Activated naive CD8-positive, alpha-beta T cell treated with anti-CD3 and anti-CD28 coated beads for 36 hours (primary cell): Measurements from ENCODE around the gene RNU5B-1. TPM values are rescaled to one million over a fixed set of nuclear protein-coding genes. Genes with fewer than 3 reads are reported as not detected.

ENCODE experiments used
- DNase-seq: peaks from one replicate; pipeline ENCODE4 v3.0.0; 2021
- H3K27ac Mint-ChIP-seq: one replicate; pipeline ENCODE4 v1.8.0; 2022; ENCODE audit warnings: mild to moderate bottlenecking, moderate library complexity, mixed read lengths
- H3K27me3 Mint-ChIP-seq: one replicate; pipeline ENCODE4 v1.8.0; 2022; ENCODE audit warnings: mild to moderate bottlenecking, mixed read lengths
- H3K36me3 Mint-ChIP-seq: one replicate; pipeline ENCODE4 v1.8.0; 2021; ENCODE audit warnings: mild to moderate bottlenecking, mixed read lengths
- H3K4me1 Mint-ChIP-seq: one replicate; pipeline ENCODE4 v1.8.0; 2021; ENCODE audit warnings: mixed read lengths
- H3K4me3 Mint-ChIP-seq: one replicate; pipeline ENCODE4 v1.8.0; 2022; ENCODE audit warnings: mild to moderate bottlenecking, moderate library complexity, mixed read lengths
- H3K9me3 Mint-ChIP-seq: one replicate; pipeline ENCODE4 v1.8.0; 2022; ENCODE audit warnings: mixed read lengths
- total RNA-seq, 2 experiments: library from RNA; stranded (reverse); gene quantifications; one replicate each; pipeline ENCODE4 v1.2.3, GENCODE V29; 2021

The RNU5B-1 gene
- total RNA-seq, 2 experiments from 2014 or later = 11.6 TPM; not detected in 1

GRCh38 chr15:65330934-65331645 is 26.6 kb downstream of the RNU5B-1 start:
- Mint-ChIP-seq H3K4me1 (no peaks in the 10 kb centered on the region), H3K4me3 (no peak overlapping the region), H3K36me3 (no peaks in the 10 kb centered on the region), H3K9me3 (no peaks in the 10 kb centered on the region), H3K27me3 (peaks cover 9% of the 10 kb centered on the region), H3K27ac (no peak overlapping the region)
- no peak for DNase-seq

DNA sequence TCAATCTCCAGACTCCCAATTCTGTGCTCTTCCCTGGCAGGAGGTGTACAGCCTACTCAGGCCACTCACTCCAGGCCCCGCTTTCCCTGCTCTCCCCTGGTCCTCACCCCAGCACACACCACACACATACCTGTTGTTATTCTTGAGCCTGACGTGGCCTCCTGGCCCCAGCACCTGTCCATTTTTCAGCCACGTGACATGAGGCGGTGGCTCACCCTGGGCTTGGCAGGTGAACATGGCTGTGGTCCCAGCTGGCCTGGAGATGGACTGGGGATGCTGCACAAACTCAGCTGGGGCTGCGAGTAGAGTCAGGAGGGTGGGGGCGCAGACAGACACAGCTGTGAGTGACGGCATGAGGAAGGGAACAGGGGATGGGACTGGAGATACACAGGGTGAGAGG is 27.3 kb downstream of the RNU5B-1 start:
- Mint-ChIP-seq H3K4me1 (no peaks in the 10 kb centered on the region), H3K27me3 (peaks cover 9% of the 10 kb centered on the region), H3K9me3 (no peaks in the 10 kb centered on the region), H3K27ac (no peak overlapping the region), H3K36me3 (no peaks in the 10 kb centered on the region), H3K4me3 (no peak overlapping the region)
- no peak for DNase-seq

DNA sequence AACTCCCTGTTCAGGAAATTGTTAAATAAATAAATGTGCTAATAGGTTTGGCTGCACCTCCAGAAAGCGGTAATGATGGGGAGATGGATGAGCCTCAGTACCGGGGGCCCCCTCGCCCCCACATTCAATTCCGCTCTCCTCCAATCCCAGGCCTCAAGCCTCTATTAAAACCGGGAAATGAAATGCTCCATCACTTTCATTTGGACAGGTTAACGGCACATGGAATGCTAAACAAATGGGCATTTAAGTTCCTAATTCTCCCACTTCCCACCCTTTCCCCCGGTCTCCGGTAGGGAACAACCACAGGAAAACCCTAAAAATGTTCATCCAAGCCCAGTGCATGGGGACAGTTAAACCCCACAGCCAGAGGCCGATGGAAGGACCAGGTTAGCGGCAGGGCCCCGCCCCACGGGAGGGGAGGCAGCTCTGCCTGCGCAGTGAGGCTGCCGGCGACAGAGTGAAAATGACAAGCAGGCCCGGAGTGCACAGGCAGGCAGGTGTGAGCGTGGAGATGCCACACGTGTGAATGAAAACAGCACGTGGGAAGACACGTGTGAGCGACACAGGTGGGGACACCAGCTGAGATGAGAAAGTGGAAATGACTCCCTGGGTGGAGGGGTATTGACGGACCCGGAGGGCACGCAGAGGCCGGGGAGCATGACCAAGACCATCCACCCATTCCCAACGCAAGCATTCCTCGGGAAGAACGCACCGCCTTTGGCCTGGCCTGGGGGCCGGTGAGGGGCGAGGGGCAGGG is 28.1 kb downstream of the RNU5B-1 start:
- Mint-ChIP-seq H3K27ac (no peak overlapping the region), H3K27me3 (peaks cover 9% of the 10 kb centered on the region), H3K9me3 (no peaks in the 10 kb centered on the region), H3K4me3 (no peak overlapping the region), H3K36me3 (no peaks in the 10 kb centered on the region), H3K4me1 (no peaks in the 10 kb centered on the region)
- no peak for DNase-seq

DNA sequence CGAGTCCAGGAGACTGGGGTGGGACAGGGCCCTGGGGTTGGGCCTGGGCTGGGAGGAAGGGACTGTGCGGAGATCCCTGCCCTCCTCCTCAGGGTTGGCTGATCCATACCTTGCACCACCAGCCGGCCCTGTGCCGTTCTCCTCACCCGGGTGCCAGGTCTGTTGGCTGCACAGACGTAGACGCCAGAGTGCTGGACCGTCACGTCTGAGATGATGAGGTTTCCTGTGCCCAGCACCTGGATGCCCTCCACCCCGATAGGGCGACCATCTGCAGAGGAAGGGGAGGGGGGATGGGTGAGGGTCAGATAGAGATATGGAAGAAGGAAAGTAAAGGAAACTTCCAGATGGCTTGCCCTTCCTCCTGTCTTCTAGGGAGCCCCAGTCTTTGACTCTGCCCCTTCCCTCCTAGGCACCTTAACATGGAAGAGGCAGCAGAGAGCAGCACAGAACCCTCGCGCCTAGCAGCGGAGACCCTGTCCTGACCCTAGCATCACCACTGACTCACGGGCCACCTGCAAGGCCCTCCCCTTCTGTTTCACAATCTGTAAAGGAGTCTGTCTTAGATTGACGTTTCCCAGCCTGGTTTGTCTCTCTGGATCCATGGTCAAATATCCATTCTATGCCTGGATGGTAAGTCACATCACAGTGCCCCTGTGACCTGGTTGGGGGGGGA is 28.8 kb downstream of the RNU5B-1 start:
- Mint-ChIP-seq H3K27ac (no peak overlapping the region), H3K36me3 (no peaks in the 10 kb centered on the region), H3K9me3 (no peaks in the 10 kb centered on the region), H3K27me3 (peaks cover 4% of the 10 kb centered on the region), H3K4me3 (no peak overlapping the region), H3K4me1 (no peaks in the 10 kb centered on the region)
- no peak for DNase-seq

- Mint-ChIP-seq H3K27ac (no peak overlapping the region), H3K27me3 (peaks cover 3% of the 10 kb centered on the region), H3K4me1 (no peaks in the 10 kb centered on the region), H3K36me3 (no peaks in the 10 kb centered on the region), H3K4me3 (no peak overlapping the region), H3K9me3 (no peaks in the 10 kb centered on the region)
- no peak for DNase-seq
These were observed 29.4 kb downstream of the RNU5B-1 start for GRCh38 chr15:65333856-65334255.

- Mint-ChIP-seq H3K36me3 (no peaks in the 10 kb centered on the region), H3K27me3 (peaks cover 3% of the 10 kb centered on the region), H3K27ac (no peak overlapping the region), H3K9me3 (no peaks in the 10 kb centered on the region), H3K4me3 (no peak overlapping the region), H3K4me1 (no peaks in the 10 kb centered on the region)
- DNase-seq = no peak
These were observed 30.2 kb downstream of the RNU5B-1 start for GRCh38 chr15:65334586-65335231.

DNA sequence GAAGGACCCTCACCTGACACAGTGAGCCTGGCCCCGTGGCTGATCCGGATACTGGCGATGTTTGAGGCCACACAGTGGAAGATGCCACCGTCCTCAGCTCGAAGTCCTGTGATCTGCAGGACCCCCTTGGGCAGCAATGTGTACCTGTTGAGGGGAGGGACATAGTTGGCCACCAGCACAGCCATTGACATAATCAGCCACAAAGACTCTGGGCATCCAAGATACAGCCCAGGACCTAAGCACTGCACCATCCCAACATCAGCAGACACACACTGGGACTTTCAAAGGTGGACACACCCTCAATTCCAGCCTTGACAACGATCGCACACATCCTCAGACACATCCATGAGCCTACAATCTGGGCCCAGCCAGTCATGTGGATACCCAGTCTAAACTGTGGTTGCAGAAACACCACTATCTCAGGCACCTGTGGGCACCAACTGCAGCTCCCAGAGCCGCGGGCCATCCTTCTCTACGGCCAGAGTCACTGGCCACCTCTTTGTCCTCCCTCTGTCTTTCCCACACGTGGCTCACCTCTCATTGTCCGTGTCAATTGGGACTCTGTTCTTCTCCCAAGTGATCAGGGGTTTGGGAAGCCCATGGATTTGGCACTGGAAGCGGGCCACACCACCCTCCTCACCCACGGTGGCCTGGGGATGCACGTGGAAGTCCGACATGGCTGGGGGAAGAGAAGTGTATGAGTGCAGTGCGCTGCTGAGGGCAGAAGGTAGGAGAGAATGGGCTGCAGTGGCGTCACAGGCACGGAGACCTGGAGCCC is 31.0 kb downstream of the RNU5B-1 start:
- Mint-ChIP-seq H3K4me3 (no peak overlapping the region), H3K27ac (no peak overlapping the region), H3K4me1 (no peaks in the 10 kb centered on the region), H3K9me3 (no peaks in the 10 kb centered on the region), H3K27me3 (peaks cover 7% of the 10 kb centered on the region), H3K36me3 (no peaks in the 10 kb centered on the region)
- no peak for DNase-seq

GRCh38 chr15:65336493-65337435 is 32.3 kb downstream of the RNU5B-1 start:
- H3K4me1 Mint-ChIP-seq = no peaks in the 10 kb centered on the region
- no peak overlapping the region for H3K27ac Mint-ChIP-seq
- H3K36me3 Mint-ChIP-seq = no peaks in the 10 kb centered on the region
- DNase-seq = no peak
- H3K9me3 Mint-ChIP-seq = no peaks in the 10 kb centered on the region
- H3K27me3 Mint-ChIP-seq = peaks cover 10% of the 10 kb centered on the region
- no peak overlapping the region for H3K4me3 Mint-ChIP-seq

GRCh38 chr15:65337436-65338070 is 33.1 kb downstream of the RNU5B-1 start:
- no peak for DNase-seq
- Mint-ChIP-seq H3K4me3 (no peak overlapping the region), H3K27me3 (peaks cover 10% of the 10 kb centered on the region), H3K27ac (no peak overlapping the region), H3K4me1 (no peaks in the 10 kb centered on the region), H3K36me3 (no peaks in the 10 kb centered on the region), H3K9me3 (no peaks in the 10 kb centered on the region)

DNA sequence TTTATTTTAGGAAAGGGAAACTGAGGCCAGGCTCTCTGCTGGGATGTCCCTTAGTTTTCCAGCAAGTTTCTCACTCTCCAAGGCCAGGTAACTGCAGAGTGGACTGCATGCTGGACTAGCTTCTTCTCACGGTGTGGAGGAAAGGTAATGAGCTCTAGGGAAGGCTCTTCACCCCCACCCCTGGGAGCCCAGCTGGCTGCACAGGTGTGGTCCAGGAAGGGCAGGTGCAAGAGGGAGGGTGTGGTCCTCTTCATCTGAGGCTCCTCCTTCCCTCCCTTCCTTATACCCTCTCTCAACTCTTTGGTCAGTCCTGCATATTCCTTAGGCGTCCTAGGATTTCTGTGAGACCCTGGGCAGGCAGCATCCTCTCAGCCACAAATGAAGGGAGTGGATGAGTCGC is 33.9 kb downstream of the RNU5B-1 start:
- no peaks in the 10 kb centered on the region for H3K9me3 Mint-ChIP-seq
- no peak overlapping the region for H3K4me3 Mint-ChIP-seq
- no peaks in the 10 kb centered on the region for H3K36me3 Mint-ChIP-seq
- DNase-seq = no peak
- H3K4me1 Mint-ChIP-seq = no peaks in the 10 kb centered on the region
- peaks cover 10% of the 10 kb centered on the region for H3K27me3 Mint-ChIP-seq
- H3K27ac Mint-ChIP-seq = no peak overlapping the region

DNA sequence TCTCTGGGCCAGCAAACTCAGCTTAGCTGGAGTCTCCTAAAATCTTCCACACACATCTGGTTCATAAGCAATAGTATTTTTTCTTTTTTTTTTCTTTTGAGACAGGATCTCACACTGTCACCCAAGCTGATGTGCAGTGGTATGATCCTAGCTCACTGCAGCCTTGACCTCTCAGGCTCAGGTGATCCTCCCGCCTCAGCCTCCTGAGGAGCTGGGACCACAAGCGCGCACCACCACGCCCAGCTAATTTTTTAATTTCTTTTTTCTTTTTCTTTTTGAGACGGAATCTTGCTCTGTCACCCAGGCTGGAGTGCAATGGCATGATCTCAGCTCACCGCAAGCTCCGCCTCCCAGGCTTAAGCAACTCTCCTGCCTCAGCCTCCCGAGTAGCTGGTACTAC is 34.3 kb downstream of the RNU5B-1 start:
- no peaks in the 10 kb centered on the region for H3K4me1 Mint-ChIP-seq
- no peak overlapping the region for H3K4me3 Mint-ChIP-seq
- H3K36me3 Mint-ChIP-seq = no peaks in the 10 kb centered on the region
- H3K27me3 Mint-ChIP-seq = peaks cover 10% of the 10 kb centered on the region
- H3K27ac Mint-ChIP-seq = no peak overlapping the region
- H3K9me3 Mint-ChIP-seq = no peaks in the 10 kb centered on the region
- no peak for DNase-seq

DNA sequence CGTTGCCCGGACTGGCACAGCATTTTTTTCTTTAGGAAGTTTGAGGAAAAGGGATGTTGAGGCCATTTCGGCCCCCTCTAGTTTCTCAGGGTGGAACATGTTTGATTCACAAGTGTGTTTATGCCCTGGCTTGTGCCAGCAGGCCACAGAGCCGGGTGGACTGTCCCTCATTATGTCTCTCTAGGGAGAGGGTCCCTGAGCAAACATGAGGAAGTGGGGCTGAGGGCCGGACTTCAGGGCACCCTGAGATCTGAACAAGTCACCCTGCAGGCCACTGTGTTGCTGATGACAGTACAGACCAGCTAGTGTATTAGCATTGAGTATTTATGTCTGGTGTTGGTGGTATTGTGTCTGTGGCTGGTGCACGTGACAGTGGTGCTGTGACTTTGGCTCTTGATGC is 34.9 kb downstream of the RNU5B-1 start:
- H3K27me3 Mint-ChIP-seq = peaks cover 6% of the 10 kb centered on the region
- H3K4me1 Mint-ChIP-seq = no peaks in the 10 kb centered on the region
- no peaks in the 10 kb centered on the region for H3K9me3 Mint-ChIP-seq
- DNase-seq = no peak
- no peaks in the 10 kb centered on the region for H3K36me3 Mint-ChIP-seq
- no peak overlapping the region for H3K4me3 Mint-ChIP-seq
- H3K27ac Mint-ChIP-seq = no peak overlapping the region

DNA sequence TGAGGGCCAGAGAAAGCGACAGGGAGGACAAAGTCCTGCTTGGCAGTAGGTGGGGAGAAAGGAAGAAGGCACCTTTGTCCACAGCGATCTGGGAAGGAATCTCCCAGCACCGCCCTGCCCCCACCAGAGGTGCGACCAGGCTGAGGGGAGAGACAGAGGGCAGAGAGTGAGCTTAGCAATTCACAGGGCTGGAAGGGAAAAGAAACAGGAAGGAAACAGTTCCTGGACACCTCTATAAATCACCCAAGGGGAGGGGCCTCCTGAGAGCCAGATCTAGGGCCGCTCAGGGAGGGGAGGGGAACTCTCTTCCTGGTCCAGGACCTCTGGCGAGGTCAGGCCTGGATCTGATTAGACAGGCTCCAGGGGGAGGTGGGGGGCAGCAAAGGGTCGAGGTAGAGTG is 35.4 kb downstream of the RNU5B-1 start:
- H3K36me3 Mint-ChIP-seq = no peaks in the 10 kb centered on the region
- no peak for DNase-seq
- no peak overlapping the region for H3K27ac Mint-ChIP-seq
- peaks cover 6% of the 10 kb centered on the region for H3K27me3 Mint-ChIP-seq
- H3K4me3 Mint-ChIP-seq = no peak overlapping the region
- H3K9me3 Mint-ChIP-seq = no peaks in the 10 kb centered on the region
- H3K4me1 Mint-ChIP-seq = no peaks in the 10 kb centered on the region
